Measurements from ENCODE around the gene JMJD1C. TPM values are rescaled to one million over a fixed set of nuclear protein-coding genes. Genes with fewer than 3 reads are reported as not detected.
A peak's percentile ranks its signal among the peaks of the same experiment; 100 is the strongest.
"Not testable (repeated sequence)": the region's sequence is repeated elsewhere in the genome, so short reads cannot be mapped to it uniquely, and the experiment has no call there.

Gene JMJD1C
- total and polyA plus RNA-seq, 10 of the 15 experiments (the other 5 are each of a cell fraction or from before 2014, with no cell fraction given): 31.2 to 83.3 (median 49.5) TPM

DNA sequence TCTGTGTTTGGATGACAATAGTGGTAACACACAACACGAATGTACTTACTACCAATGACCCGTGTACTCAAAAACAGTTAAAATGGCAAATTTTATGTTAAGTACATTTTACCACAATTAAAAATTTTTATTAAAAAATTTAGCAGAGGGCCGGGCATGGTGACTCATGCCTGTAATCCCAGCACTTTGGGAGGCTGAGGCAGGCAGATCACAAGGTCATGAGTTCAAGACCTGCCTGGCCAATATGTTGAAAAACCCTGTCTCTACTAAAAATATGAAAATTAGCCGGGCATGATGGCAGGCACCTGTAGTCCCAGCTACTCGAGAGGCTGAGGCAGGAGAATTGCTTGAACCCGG lies 88.5 kb downstream of the JMJD1C start:
- H2AFZ ChIP-seq (ENCODE audit: control insufficient read depth, low read depth, low read length); H3K9ac ChIP-seq (ENCODE audit: control insufficient read depth, insufficient read depth, low read length); H4K20me1 ChIP-seq (ENCODE audit: control insufficient read depth, insufficient read depth); in situ Hi-C loops (cut with MboI); DNase-seq (ENCODE audit: low read depth, low spot score); H3K9me3 ChIP-seq (replicated peaks; ENCODE audit: control insufficient read depth, insufficient read depth, low read length); H3K79me2 ChIP-seq (ENCODE audit: control insufficient read depth, insufficient read depth, low read length); BruUV-seq (replicated peaks); H3K27me3 ChIP-seq (replicated peaks in 1 of 2; ENCODE audit: control insufficient read depth in 2 of 2, insufficient read depth in 2 of 2, low read length in 1 of 2); H3K36me3 ChIP-seq (ENCODE audit: control insufficient read depth in 2 of 2, insufficient read depth in 2 of 2, low read length in 1 of 2); H3K4me1 ChIP-seq (ENCODE audit: control insufficient read depth, insufficient read depth, low read length); CTCF ChIA-PET; FAIRE-seq; ATAC-seq: not testable (repeated sequence)
- peak overlapping the region; percentile 37; the same call in 1 of the 2 replicates for H3K4me3 ChIP-seq
- H3K4me2 ChIP-seq (ENCODE audit: control insufficient read depth, insufficient read depth): peak overlapping the region; percentile 68
- ChIA-PET SMC1A (ENCODE audit: uncharacterized antibody, unreplicated experiment) (interaction anchor here (0.7 to 2.8 kb wide), 4 partner anchors 11 to 109 kb away, joined by 3 to 11 read pairs (median 4); no protein-coding TSS in a partner anchor), RAD21 (ENCODE audit: unreplicated experiment) (interaction anchor here (1.5 to 3.0 kb wide), 2 partner anchors 110 to 138 kb away, joined by 3 to 7 read pairs; no protein-coding TSS in a partner anchor), POLR2A (interaction anchor here (0.6 to 0.7 kb wide), 3 partner anchors 82 to 139 kb away, joined by 3 to 4 read pairs (median 4); no protein-coding TSS in a partner anchor)
- H3K27ac ChIP-seq (ENCODE audit: control insufficient read depth, insufficient read depth): peak overlapping the region; percentile 47
- WGBS (ENCODE audit: insufficient coverage, insufficient replicate concordance, low lambda C conversion rate, missing lambda C conversion rate): 13% methylated on average over 6 of the region's 6 CpGs
- TF ChIP-seq DPF2 (IDR thresholded peaks at IDR 0.05) (0 out of 2 replicates have a peak, but pooled peaks have one; percentile 42), NR2F1 (conservative IDR thresholded peaks at IDR 0.05) (peak; percentile 46; the same call in 1 of the 2 replicates), NBN (IDR thresholded peaks at IDR 0.05) (peak; percentile 24; the same call in 1 of the 2 replicates), ZNF217 (IDR thresholded peaks at IDR 0.05) (peak; percentile 84), CHD4 (IDR thresholded peaks at IDR 0.05) (0 out of 2 replicates have a peak, but pooled peaks have one; percentile 83)
- intact Hi-C loops (cut with micrococcal nuclease; ENCODE audit: unreplicated experiment): loop anchor here (1.0 to 5.0 kb wide), 3 partner anchors 110 to 252 kb away; no protein-coding TSS in a partner anchor

DNA sequence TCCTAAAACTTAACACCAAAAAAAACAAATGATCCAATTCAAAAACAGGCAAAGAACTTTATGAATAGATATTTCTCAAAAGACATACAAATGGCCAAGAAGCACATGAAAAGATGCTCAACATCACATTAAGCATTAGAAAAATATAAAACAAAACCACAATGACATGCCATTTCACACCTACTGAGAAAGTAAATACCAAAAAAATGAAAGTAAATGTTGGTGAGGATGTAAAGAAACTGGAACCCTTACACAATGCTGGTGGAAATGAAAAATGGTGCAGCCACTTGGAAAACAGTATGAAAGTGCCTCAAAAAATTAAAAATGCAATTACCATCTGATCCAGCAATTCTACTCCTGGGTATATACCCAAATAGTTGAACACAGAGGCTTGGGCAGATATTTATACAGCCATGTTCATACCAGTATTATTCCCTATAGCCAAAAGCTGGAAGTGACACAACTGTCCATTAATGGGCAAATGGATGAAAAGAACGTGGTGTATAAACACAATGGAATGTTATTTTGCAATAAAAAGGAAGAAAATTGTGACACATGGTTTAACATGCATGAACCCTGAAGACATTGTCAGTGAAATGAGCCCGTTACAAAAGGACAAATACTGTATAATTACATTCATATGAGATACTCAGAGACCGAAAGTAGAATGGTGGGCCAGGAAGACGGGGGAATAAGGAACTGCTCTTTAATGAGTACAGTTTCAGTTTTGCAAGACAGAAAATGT lies 89.0 kb downstream of the JMJD1C start:
- peak overlapping the region; percentile 47 for H3K27ac ChIP-seq (ENCODE audit: control insufficient read depth, insufficient read depth)
- no peaks in the 10 kb centered on the region; a peak in 1 of 4 replicates for H3K36me3 ChIP-seq (ENCODE audit: control insufficient read depth in 2 of 2, insufficient read depth in 2 of 2, low read length in 1 of 2)
- no peaks in the 10 kb centered on the region for H3K27me3 ChIP-seq (replicated peaks in 1 of 2; ENCODE audit: control insufficient read depth in 2 of 2, insufficient read depth in 2 of 2, low read length in 1 of 2)
- ChIA-PET RAD21 (ENCODE audit: unreplicated experiment) (interaction anchor here (0.6 to 3.0 kb wide), 4 partner anchors 23 to 138 kb away, joined by 3 to 7 read pairs (median 3); no protein-coding TSS in a partner anchor), SMC1A (ENCODE audit: uncharacterized antibody, unreplicated experiment) (interaction anchor here (0.9 to 2.8 kb wide), 11 partner anchors 10 to 443 kb away, joined by 3 to 11 read pairs (median 3); no protein-coding TSS in a partner anchor), CTCF (interaction anchor here (0.7 to 1.3 kb wide), 3 partner anchors 11 to 344 kb away, joined by 3 read pairs; no protein-coding TSS in a partner anchor), POLR2A (interaction anchor here (0.6 to 1.5 kb wide), 2 partner anchors 16 to 139 kb away, joined by 4 to 5 read pairs; no protein-coding TSS in a partner anchor)
- WGBS (ENCODE audit: insufficient coverage, insufficient replicate concordance, low lambda C conversion rate, missing lambda C conversion rate): 2% methylated on average over 4 of the region's 4 CpGs
- DNase-seq (ENCODE audit: low read depth, low spot score) (peak; percentile 64), FAIRE-seq (peak; percentile 89), ATAC-seq (peak; percentile 98)
- no peak overlapping the region for H3K9ac ChIP-seq (ENCODE audit: control insufficient read depth, insufficient read depth, low read length)
- in situ Hi-C loops (cut with MboI): no loop called here
- H2AFZ ChIP-seq (ENCODE audit: control insufficient read depth, low read depth, low read length): no peak overlapping the region; the same call in 1 of the 2 replicates
- H3K4me3 ChIP-seq: peak overlapping the region; percentile 8
- BruUV-seq (replicated peaks): no TSS peak
- peak overlapping the region; percentile 68 for H3K4me2 ChIP-seq (ENCODE audit: control insufficient read depth, insufficient read depth)
- H3K79me2 ChIP-seq (ENCODE audit: control insufficient read depth, insufficient read depth, low read length): peaks cover 7% of the 10 kb centered on the region
- peaks cover 7% of the 10 kb centered on the region for H3K4me1 ChIP-seq (ENCODE audit: control insufficient read depth, insufficient read depth, low read length)
- intact Hi-C loops (cut with micrococcal nuclease; ENCODE audit: unreplicated experiment): loop anchor here (1.0 to 5.0 kb wide), 3 partner anchors 109 to 253 kb away; no protein-coding TSS in a partner anchor
- H4K20me1 ChIP-seq (ENCODE audit: control insufficient read depth, insufficient read depth): no peaks in the 10 kb centered on the region
- H3K9me3 ChIP-seq (replicated peaks; ENCODE audit: control insufficient read depth, insufficient read depth, low read length): no peaks in the 10 kb centered on the region; the same call in 2 of the 3 replicates
- TF ChIP-seq RELA (IDR thresholded peaks at IDR 0.05; ENCODE audit: borderline replicate concordance, partially characterized antibody) (no peak), SUZ12 (IDR thresholded peaks at IDR 0.05; ENCODE audit: unreplicated experiment) (no peak), MXI1 (IDR thresholded peaks at IDR 0.05; ENCODE audit: low read depth, low read length) (no peak), DPF2 (IDR thresholded peaks at IDR 0.05) (peak; percentile 54), SMAD5 (IDR thresholded peaks at IDR 0.05; ENCODE audit: low read depth) (no peak), NFYB (IDR thresholded peaks at IDR 0.05; ENCODE audit: insufficient read depth, low read depth, low read length) (no peak), ZNF217 (IDR thresholded peaks at IDR 0.05) (no peak), CHD2 (IDR thresholded peaks at IDR 0.05; ENCODE audit: borderline replicate concordance, low read depth, low read length) (no peak), SMC3 (IDR thresholded peaks at IDR 0.05; ENCODE audit: borderline replicate concordance, low read length) (no peak), POLR2AphosphoS2 (IDR thresholded peaks at IDR 0.05; ENCODE audit: low read depth, low read length) (no peak)
- TF ChIP-seq, protein P1, sequence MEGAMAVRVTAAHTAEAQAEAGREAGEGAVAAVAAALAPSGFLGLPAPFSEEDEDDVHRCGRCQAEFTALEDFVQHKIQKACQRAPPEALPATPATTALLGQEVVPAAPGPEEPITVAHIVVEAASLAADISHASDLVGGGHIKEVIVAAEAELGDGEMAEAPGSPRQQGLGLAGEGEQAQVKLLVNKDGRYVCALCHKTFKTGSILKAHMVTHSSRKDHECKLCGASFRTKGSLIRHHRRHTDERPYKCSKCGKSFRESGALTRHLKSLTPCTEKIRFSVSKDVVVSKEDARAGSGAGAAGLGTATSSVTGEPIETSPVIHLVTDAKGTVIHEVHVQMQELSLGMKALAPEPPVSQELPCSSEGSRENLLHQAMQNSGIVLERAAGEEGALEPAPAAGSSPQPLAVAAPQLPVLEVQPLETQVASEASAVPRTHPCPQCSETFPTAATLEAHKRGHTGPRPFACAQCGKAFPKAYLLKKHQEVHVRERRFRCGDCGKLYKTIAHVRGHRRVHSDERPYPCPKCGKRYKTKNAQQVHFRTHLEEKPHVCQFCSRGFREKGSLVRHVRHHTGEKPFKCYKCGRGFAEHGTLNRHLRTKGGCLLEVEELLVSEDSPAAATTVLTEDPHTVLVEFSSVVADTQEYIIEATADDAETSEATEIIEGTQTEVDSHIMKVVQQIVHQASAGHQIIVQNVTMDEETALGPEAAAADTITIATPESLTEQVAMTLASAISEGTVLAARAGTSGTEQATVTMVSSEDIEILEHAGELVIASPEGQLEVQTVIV (IDR thresholded peaks at IDR 0.05; ENCODE audit: borderline replicate concordance, partially characterized antibody): no peak

Data from GM12878 (cell line).